ENCODE data around the gene FNBP1.

Gene FNBP1

DNA sequence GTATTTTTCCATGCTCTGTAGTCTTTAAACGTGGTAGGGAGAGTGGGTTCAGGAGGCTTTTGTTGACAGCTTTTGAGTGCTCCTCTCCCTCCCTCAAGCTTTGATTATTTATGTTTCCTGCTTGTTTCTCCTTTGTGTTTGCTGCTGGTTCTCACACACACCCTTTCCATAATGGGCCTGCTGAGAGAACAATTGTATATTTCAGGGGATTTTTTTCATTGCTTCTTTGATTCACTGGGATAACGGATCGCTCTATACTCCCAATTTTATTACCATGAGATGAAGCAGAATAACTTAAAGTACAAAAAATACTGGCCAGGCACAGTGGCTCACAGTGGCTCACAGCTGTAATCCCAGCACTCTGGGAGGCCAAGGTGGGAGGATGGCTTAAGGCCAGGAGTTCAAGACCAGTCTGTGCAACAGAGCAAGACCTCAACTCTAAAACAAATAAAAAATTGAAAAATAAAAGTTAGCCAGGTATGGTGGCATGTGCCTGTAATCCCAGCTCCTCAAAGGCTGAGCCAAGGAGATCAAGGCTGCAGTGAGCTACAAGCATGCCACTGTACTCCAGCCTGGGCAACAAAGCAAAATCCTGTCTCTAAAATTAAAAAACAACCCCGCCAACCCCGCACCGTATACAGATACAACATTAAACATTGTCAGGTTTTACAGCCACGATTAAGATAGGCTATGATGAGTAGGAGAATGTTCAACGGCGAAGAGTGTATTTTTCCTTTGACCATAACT lies 140.8 kb downstream of the FNBP1 start:
- ChIA-PET POLR2A (no interaction called here), CTCF (interaction anchor here (0.6 to 0.8 kb wide), 3 partner anchors 17 to 206 kb away, joined by 3 to 4 read pairs (median 3); no protein-coding TSS in a partner anchor)
- no peak for TF ChIP-seq TRIM28 (IDR thresholded peaks at IDR 0.05; ENCODE audit: borderline replicate concordance, low read length)
- TF ChIP-seq ZSCAN5A (tag by site-specific recombination; IDR thresholded peaks at IDR 0.05) = no peak
- no peak for TF ChIP-seq ZNF19 (tag by site-specific recombination; IDR thresholded peaks at IDR 0.05; ENCODE audit: low read depth)
- TF ChIP-seq, protein P1, sequence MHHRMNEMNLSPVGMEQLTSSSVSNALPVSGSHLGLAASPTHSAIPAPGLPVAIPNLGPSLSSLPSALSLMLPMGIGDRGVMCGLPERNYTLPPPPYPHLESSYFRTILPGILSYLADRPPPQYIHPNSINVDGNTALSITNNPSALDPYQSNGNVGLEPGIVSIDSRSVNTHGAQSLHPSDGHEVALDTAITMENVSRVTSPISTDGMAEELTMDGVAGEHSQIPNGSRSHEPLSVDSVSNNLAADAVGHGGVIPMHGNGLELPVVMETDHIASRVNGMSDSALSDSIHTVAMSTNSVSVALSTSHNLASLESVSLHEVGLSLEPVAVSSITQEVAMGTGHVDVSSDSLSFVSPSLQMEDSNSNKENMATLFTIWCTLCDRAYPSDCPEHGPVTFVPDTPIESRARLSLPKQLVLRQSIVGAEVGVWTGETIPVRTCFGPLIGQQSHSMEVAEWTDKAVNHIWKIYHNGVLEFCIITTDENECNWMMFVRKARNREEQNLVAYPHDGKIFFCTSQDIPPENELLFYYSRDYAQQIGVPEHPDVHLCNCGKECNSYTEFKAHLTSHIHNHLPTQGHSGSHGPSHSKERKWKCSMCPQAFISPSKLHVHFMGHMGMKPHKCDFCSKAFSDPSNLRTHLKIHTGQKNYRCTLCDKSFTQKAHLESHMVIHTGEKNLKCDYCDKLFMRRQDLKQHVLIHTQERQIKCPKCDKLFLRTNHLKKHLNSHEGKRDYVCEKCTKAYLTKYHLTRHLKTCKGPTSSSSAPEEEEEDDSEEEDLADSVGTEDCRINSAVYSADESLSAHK (tag by site-specific recombination; IDR thresholded peaks at IDR 0.05) = no peak
- TF ChIP-seq, protein P2, sequence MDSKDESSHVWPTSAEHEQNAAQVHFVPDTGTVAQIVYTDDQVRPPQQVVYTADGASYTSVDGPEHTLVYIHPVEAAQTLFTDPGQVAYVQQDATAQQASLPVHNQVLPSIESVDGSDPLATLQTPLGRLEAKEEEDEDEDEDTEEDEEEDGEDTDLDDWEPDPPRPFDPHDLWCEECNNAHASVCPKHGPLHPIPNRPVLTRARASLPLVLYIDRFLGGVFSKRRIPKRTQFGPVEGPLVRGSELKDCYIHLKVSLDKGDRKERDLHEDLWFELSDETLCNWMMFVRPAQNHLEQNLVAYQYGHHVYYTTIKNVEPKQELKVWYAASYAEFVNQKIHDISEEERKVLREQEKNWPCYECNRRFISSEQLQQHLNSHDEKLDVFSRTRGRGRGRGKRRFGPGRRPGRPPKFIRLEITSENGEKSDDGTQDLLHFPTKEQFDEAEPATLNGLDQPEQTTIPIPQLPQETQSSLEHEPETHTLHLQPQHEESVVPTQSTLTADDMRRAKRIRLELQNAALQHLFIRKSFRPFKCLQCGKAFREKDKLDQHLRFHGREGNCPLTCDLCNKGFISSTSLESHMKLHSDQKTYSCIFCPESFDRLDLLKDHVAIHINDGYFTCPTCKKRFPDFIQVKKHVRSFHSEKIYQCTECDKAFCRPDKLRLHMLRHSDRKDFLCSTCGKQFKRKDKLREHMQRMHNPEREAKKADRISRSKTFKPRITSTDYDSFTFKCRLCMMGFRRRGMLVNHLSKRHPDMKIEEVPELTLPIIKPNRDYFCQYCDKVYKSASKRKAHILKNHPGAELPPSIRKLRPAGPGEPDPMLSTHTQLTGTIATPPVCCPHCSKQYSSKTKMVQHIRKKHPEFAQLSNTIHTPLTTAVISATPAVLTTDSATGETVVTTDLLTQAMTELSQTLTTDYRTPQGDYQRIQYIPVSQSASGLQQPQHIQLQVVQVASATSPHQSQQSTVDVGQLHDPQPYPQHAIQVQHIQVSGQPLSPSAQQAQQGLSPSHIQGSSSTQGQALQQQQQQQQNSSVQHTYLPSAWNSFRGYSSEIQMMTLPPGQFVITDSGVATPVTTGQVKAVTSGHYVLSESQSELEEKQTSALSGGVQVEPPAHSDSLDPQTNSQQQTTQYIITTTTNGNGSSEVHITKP (tag by site-specific recombination; IDR thresholded peaks at IDR 0.05) = no peak
- no peak for TF ChIP-seq ZNF488 (tag by site-specific recombination; IDR thresholded peaks at IDR 0.05)
- TF ChIP-seq ZNF701 (tag by site-specific recombination; IDR thresholded peaks at IDR 0.05) = no peak
- no peak for TF ChIP-seq GLIS2 (tag by site-specific recombination; IDR thresholded peaks at IDR 0.05)
- Histone ChIP-seq H3K4me3 (ENCODE audit: low read depth, low read length) (no peak overlapping the region), H3K27ac (ENCODE audit: extremely low read depth, low read depth, low read length) (no peak overlapping the region), H3K9me3 (ENCODE audit: control insufficient read depth, insufficient read depth, low read depth, low read length) (no peaks in the 10 kb centered on the region), H3K36me3 (ENCODE audit: control insufficient read depth in 2 of 2, insufficient read depth in 1 of 2, low read length in 2 of 2) (peaks cover 0 to 39% of the 10 kb centered on the region in 2 experiments; a peak in 2 of 3 replicates), H3K4me1 (ENCODE audit: control insufficient read depth, insufficient read depth, low read length) (no peaks in the 10 kb centered on the region)

GRCh38 chr9:129900263-129901027 lies 142.5 kb downstream of the FNBP1 start:
- H3K4me3 ChIP-seq (ENCODE audit: low read depth, low read length) = no peak overlapping the region
- ChIA-PET POLR2A (no interaction called here), CTCF (interaction anchor here (0.7 kb wide), 1 partner anchor 1701 kb away, joined by 4 read pairs; no protein-coding TSS in a partner anchor)
- H3K27ac ChIP-seq (ENCODE audit: extremely low read depth, low read depth, low read length) = no peak overlapping the region
- H3K4me1 ChIP-seq (ENCODE audit: control insufficient read depth, insufficient read depth, low read length) = no peaks in the 10 kb centered on the region
- H3K36me3 ChIP-seq (ENCODE audit: control insufficient read depth in 2 of 2, insufficient read depth in 1 of 2, low read length in 2 of 2) = peaks cover 0 to 47% of the 10 kb centered on the region in 2 experiments; a peak in 2 of 3 replicates
- H3K9me3 ChIP-seq (ENCODE audit: control insufficient read depth, insufficient read depth, low read depth, low read length) = no peaks in the 10 kb centered on the region
- TF ChIP-seq ZNF654 (tag by site-specific recombination; IDR thresholded peaks at IDR 0.05; ENCODE audit: low read depth) (no peak), BCL11B (tag by site-specific recombination; IDR thresholded peaks at IDR 0.05; ENCODE audit: low read depth) (no peak), SCRT1 (tag by site-specific recombination; IDR thresholded peaks at IDR 0.05; ENCODE audit: borderline replicate concordance) (no peak), ZNF10 (tag by site-specific recombination; IDR thresholded peaks at IDR 0.05) (no peak), ZNF16 (tag by site-specific recombination; IDR thresholded peaks at IDR 0.05; ENCODE audit: low read depth) (no peak), ZNF626 (tag by site-specific recombination; IDR thresholded peaks at IDR 0.05) (no peak), ZNF23 (tag by site-specific recombination; IDR thresholded peaks at IDR 0.05; ENCODE audit: borderline replicate concordance) (no peak), BCL6B (tag by site-specific recombination; IDR thresholded peaks at IDR 0.05) (no peak)
- TF ChIP-seq, protein P3, sequence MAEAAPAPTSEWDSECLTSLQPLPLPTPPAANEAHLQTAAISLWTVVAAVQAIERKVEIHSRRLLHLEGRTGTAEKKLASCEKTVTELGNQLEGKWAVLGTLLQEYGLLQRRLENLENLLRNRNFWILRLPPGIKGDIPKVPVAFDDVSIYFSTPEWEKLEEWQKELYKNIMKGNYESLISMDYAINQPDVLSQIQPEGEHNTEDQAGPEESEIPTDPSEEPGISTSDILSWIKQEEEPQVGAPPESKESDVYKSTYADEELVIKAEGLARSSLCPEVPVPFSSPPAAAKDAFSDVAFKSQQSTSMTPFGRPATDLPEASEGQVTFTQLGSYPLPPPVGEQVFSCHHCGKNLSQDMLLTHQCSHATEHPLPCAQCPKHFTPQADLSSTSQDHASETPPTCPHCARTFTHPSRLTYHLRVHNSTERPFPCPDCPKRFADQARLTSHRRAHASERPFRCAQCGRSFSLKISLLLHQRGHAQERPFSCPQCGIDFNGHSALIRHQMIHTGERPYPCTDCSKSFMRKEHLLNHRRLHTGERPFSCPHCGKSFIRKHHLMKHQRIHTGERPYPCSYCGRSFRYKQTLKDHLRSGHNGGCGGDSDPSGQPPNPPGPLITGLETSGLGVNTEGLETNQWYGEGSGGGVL (tag by site-specific recombination; IDR thresholded peaks at IDR 0.05) = no peak
- TF ChIP-seq, protein P4, sequence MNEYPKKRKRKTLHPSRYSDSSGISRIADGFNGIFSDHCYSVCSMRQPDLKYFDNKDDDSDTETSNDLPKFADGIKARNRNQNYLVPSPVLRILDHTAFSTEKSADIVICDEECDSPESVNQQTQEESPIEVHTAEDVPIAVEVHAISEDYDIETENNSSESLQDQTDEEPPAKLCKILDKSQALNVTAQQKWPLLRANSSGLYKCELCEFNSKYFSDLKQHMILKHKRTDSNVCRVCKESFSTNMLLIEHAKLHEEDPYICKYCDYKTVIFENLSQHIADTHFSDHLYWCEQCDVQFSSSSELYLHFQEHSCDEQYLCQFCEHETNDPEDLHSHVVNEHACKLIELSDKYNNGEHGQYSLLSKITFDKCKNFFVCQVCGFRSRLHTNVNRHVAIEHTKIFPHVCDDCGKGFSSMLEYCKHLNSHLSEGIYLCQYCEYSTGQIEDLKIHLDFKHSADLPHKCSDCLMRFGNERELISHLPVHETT (tag by site-specific recombination; IDR thresholded peaks at IDR 0.05) = no peak
